CD8-positive, alpha-beta memory T cell (primary cell): ENCODE data around the gene GABRD. TPM values are rescaled to one million over a fixed set of nuclear protein-coding genes. Genes with fewer than 3 reads are reported as not detected.
A peak's percentile ranks its signal among the peaks of the same experiment; 100 is the strongest.

Experiments
- CTCF ChIA-PET: fragments of 350-600 bp; sonication (Branson Sonifier 250); formaldehyde crosslinking; loops from one replicate; lab custom pipeline; 2021; ENCODE audit warnings: antibody characterized with exemption; lab: Charles Lee
- POLR2A ChIA-PET: fragments of 350-600 bp; sonication (Branson Sonifier 250); formaldehyde crosslinking; loops from one replicate; lab custom pipeline; 2021; ENCODE audit warnings: antibody characterized with exemption; lab: Charles Lee
- DNase-seq, 5 donors: peaks; one replicate each; pipeline versions ENCODE4 v3.0.0 to v3.0.0-alpha.2; 2020 to 2022; ENCODE audit warnings: mixed read lengths in 1 of 5
- H3K27ac ChIP-seq: one replicate; pipeline ENCODE4 v1.7.0; 2013; ENCODE audit warnings: low read depth, mild to moderate bottlenecking, low read length, moderate library complexity
- H3K27me3 ChIP-seq: 2 replicates; pipeline ENCODE4 v1.7.0; 2013; ENCODE audit warnings: low read length, mild to moderate bottlenecking; ENCODE audit not compliant: insufficient read depth, poor library complexity, severe bottlenecking
- H3K36me3 ChIP-seq: 2 replicates; pipeline ENCODE4 v1.7.0; 2013; ENCODE audit warnings: mild to moderate bottlenecking, low read length, moderate library complexity; ENCODE audit not compliant: insufficient read depth
- H3K4me1 ChIP-seq: 2 replicates; pipeline ENCODE4 v1.7.0; 2013; ENCODE audit warnings: mild to moderate bottlenecking, low read length, moderate library complexity; ENCODE audit not compliant: insufficient read depth
- H3K4me3 ChIP-seq: 2 replicates; pipeline ENCODE4 v1.7.0; 2013; ENCODE audit warnings: mild to moderate bottlenecking, low read length
- H3K9me3 ChIP-seq: 2 replicates; pipeline ENCODE4 v1.7.0; 2013; ENCODE audit warnings: mild to moderate bottlenecking, low read length
- H3K27ac Mint-ChIP-seq, 8 donors: one replicate each; pipeline ENCODE4 v1.8.0; 2020 to 2021; ENCODE audit warnings: mixed read lengths in 8 of 8, mild to moderate bottlenecking in 6 of 8, inconsistent platforms in 3 of 8, moderate library complexity in 3 of 8
- H3K27me3 Mint-ChIP-seq, 2 donors: one replicate each; pipeline ENCODE4 v1.8.0; 2020 to 2021; ENCODE audit warnings: mixed read lengths in 2 of 2, mild to moderate bottlenecking in 1 of 2, moderate library complexity in 1 of 2
- H3K36me3 Mint-ChIP-seq, 3 donors: one replicate each; pipeline ENCODE4 v1.8.0; 2020 to 2021; ENCODE audit warnings: mixed read lengths in 3 of 3, inconsistent platforms in 1 of 3, mild to moderate bottlenecking in 1 of 3
- H3K4me1 Mint-ChIP-seq, 3 donors: one replicate each; pipeline ENCODE4 v1.8.0; 2020 to 2021; ENCODE audit warnings: mixed read lengths in 3 of 3, inconsistent platforms in 1 of 3, mild to moderate bottlenecking in 1 of 3
- H3K4me3 Mint-ChIP-seq, 7 donors: one replicate each; pipeline ENCODE4 v1.8.0; 2020 to 2021; ENCODE audit warnings: mixed read lengths in 7 of 7, mild to moderate bottlenecking in 6 of 7, moderate library complexity in 4 of 7, inconsistent platforms in 2 of 7
- H3K9me3 Mint-ChIP-seq, 5 donors: one replicate each; pipeline ENCODE4 v1.8.0; 2020 to 2022; ENCODE audit warnings: mixed read lengths in 5 of 5, mild to moderate bottlenecking in 3 of 5, moderate library complexity in 2 of 5, inconsistent platforms in 1 of 5
- polyA plus RNA-seq: library from polyadenylated mRNA; unstranded; fragments of 300-500 nt; fragmentation: Illumina TruSeq; gene quantifications from one replicate; pipeline ENCODE4 v1.2.3, GENCODE V29; 2021
- total RNA-seq, 2 experiments: library from RNA; stranded (reverse); gene quantifications; one replicate each; pipeline ENCODE4 v1.2.3, GENCODE V29; 2021

Gene GABRD
- total and polyA plus RNA-seq, 3 experiments from 2014 or later = not detected

DNA sequence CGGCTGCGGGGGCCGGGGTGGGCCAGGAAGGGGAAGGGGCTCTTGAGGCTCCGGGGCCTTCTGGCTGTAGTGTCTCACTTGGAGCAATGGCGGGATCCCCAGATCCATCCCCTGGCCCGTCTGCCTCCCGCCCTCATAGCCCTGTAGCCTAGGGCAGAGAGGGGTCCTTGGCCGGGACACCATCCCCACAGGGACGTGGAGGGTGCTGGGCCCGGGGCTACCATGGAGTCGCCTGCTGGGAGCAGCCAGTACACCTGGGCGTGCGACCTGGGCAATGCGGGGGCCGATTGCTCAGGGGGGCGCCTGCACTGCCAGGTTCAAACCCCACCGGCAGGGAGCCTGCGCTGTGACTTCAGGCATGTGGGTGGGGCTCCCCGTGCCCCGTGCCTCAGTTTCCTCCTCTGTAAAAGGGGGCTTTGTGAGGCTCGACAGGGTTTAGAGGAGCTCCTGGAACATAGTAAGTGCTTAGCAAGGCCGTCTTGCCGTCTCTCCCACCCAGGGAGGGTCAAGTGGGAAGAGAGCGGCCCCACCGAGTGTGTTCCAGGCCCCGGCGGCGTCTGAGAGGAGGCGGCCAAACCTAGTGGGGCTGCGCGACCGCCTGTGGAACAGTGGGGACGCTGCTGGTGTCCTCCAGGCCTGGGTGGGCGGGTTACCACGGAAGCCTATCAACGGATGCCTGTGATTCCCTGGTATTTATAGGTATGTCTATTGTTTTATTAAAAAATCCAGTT, 51.8 kb downstream of the GABRD start:
- no peak overlapping the region for H3K4me3 ChIP-seq
- no peak overlapping the region for H3K27ac Mint-ChIP-seq
- H3K9me3 Mint-ChIP-seq = peaks cover 0 to 4% (median 0%) of the 10 kb centered on the region in 5 donors
- no peaks in the 10 kb centered on the region for H3K27me3 ChIP-seq
- CTCF ChIA-PET = no interaction called here
- no peaks in the 10 kb centered on the region for H3K27me3 Mint-ChIP-seq
- DNase-seq = no peak
- no peak overlapping the region for H3K4me3 Mint-ChIP-seq
- H3K36me3 Mint-ChIP-seq = peaks cover 11 to 43% (median 14%) of the 10 kb centered on the region in 3 donors
- no peaks in the 10 kb centered on the region for H3K9me3 ChIP-seq
- no peaks in the 10 kb centered on the region for H3K4me1 ChIP-seq
- POLR2A ChIA-PET = no interaction called here
- no peaks in the 10 kb centered on the region for H3K36me3 ChIP-seq
- H3K4me1 Mint-ChIP-seq = peaks cover 4 to 22% (median 15%) of the 10 kb centered on the region in 3 donors
- no peak overlapping the region for H3K27ac ChIP-seq

GRCh38 chr1:2072109-2072806, 53.1 kb downstream of the GABRD start:
- Mint-ChIP-seq H3K36me3 (peaks cover 7 to 39% (median 10%) of the 10 kb centered on the region in 3 donors), H3K27me3 (no peaks in the 10 kb centered on the region), H3K27ac (peak overlapping the region in 2 of 8 donors; percentile 53 to 77), H3K4me3 (no peak overlapping the region), H3K4me1 (peaks cover 2 to 13% (median 9%) of the 10 kb centered on the region in 3 donors), H3K9me3 (peaks cover 2 to 6% (median 5%) of the 10 kb centered on the region in 5 donors)
- no peaks in the 10 kb centered on the region for H3K9me3 ChIP-seq
- H3K27ac ChIP-seq = no peak overlapping the region
- POLR2A ChIA-PET = no interaction called here
- no peak for DNase-seq
- no peaks in the 10 kb centered on the region for H3K4me1 ChIP-seq
- no peaks in the 10 kb centered on the region for H3K36me3 ChIP-seq
- no peaks in the 10 kb centered on the region for H3K27me3 ChIP-seq
- CTCF ChIA-PET = no interaction called here
- H3K4me3 ChIP-seq = no peak overlapping the region

DNA sequence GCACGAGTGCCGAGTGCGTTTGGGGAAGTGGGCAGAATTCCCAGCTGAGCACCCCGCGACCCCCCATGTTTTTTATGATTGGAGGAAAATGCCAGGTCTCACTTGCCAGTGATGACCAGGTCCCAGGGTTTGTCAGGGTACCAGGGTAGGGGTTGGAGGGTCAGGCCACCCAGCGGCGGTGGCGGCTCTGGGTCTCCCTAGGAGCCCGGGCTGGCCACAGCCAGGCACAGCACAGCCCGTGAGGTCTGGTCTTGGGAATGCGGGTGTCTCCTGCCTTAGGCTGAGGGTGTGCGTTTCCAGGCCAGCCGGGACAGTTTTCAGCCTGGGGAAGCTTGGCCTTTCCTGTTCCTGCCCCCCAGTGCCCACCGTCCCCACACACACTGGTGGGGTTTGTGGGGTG, 53.7 kb downstream of the GABRD start:
- Mint-ChIP-seq H3K9me3 (peaks cover 7 to 12% (median 11%) of the 10 kb centered on the region in 5 donors), H3K4me3 (no peak overlapping the region), H3K27me3 (no peaks in the 10 kb centered on the region), H3K27ac (no peak overlapping the region), H3K36me3 (peaks cover 10 to 40% (median 17%) of the 10 kb centered on the region in 3 donors), H3K4me1 (peaks cover 2 to 10% (median 9%) of the 10 kb centered on the region in 3 donors)
- Histone ChIP-seq H3K27me3 (no peaks in the 10 kb centered on the region), H3K9me3 (peaks cover 3% of the 10 kb centered on the region), H3K4me3 (no peak overlapping the region), H3K36me3 (no peaks in the 10 kb centered on the region), H3K4me1 (no peaks in the 10 kb centered on the region), H3K27ac (no peak overlapping the region)
- no peak for DNase-seq
- ChIA-PET POLR2A (no interaction called here), CTCF (no interaction called here)

DNA sequence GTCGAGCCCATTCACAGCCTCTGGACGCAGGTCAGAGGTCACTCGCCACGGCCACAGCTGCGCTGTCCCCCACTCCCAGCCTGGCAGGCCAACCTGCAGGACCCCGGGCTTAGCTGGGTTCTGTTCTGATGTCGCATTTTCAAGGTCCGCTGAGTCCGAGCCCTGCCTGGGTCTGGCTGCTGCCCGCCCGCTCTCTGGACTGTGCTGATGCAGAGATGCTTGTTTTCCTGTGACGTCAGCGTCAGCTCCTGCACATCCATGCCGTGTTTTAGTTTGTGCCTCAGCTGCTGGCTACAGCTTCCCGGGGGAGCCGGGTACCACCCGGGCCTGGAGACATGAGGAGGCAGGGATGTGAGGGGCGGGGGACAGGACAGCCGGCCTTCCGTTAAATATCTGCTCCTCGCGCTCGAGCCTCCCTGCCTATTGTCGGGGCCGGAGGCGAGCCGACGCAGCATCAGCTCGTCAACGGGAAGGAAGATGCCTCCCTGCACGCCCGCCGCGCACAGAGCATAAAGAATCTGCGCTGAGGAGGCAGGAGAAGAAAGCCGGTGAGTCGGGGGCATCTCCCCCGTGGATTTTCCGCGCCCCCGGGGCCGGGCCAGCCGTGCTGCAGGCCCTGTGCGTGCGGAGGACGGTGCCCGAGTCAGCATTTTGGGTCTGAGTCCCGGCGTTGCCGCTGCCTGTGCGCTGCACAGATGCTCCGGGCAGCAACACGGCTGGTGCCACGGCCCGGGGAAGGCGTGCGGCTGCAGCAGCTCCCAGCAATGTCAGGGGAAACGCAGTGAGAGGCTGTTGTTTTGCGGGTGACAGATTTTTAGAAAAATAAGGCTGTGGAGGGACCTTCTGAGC, 54.5 kb downstream of the GABRD start:
- peaks cover 2 to 10% (median 9%) of the 10 kb centered on the region in 3 donors for H3K4me1 Mint-ChIP-seq
- H3K27me3 Mint-ChIP-seq = no peaks in the 10 kb centered on the region
- peaks cover 14 to 19% (median 18%) of the 10 kb centered on the region in 5 donors for H3K9me3 Mint-ChIP-seq
- Histone ChIP-seq H3K4me3 (no peak overlapping the region), H3K36me3 (no peaks in the 10 kb centered on the region), H3K9me3 (peaks cover 10% of the 10 kb centered on the region), H3K27me3 (no peaks in the 10 kb centered on the region), H3K4me1 (no peaks in the 10 kb centered on the region), H3K27ac (no peak overlapping the region)
- DNase-seq = no peak
- ChIA-PET POLR2A (no interaction called here), CTCF (no interaction called here)
- no peak overlapping the region for H3K4me3 Mint-ChIP-seq
- no peak overlapping the region for H3K27ac Mint-ChIP-seq
- peaks cover 17 to 42% (median 24%) of the 10 kb centered on the region in 3 donors for H3K36me3 Mint-ChIP-seq

DNA sequence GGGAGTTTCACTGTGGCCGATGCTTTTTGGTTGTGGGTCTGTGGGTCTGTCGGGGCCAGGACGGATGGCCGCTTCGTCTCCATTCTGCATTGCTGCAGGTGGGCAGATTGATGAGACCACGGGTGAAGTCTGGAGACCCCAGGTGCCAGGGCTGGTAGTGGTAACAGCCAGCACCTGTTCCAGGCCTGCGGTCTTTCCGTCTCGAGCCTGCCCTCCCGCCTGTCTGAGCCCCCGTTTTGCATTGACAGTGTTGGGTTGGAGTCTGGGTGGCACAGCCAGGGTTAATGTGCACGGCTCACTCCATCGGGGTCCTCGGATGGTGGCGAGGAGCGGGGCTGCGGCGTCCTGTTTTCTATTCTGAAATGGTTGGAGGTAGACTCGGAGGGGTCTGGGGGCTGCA, 55.3 kb downstream of the GABRD start:
- no peak overlapping the region for H3K27ac ChIP-seq
- no peak overlapping the region for H3K4me3 ChIP-seq
- H3K9me3 ChIP-seq = peaks cover 11% of the 10 kb centered on the region
- peak overlapping the region in 1 of 8 donors; percentile 42 for H3K27ac Mint-ChIP-seq
- no peaks in the 10 kb centered on the region for H3K27me3 ChIP-seq
- POLR2A ChIA-PET = no interaction called here
- no peak for DNase-seq
- peaks cover 18 to 24% (median 20%) of the 10 kb centered on the region in 5 donors for H3K9me3 Mint-ChIP-seq
- no peaks in the 10 kb centered on the region for H3K36me3 ChIP-seq
- H3K4me1 ChIP-seq = no peaks in the 10 kb centered on the region
- H3K36me3 Mint-ChIP-seq = peaks cover 17 to 39% (median 26%) of the 10 kb centered on the region in 3 donors
- peaks cover 2 to 10% (median 9%) of the 10 kb centered on the region in 3 donors for H3K4me1 Mint-ChIP-seq
- H3K4me3 Mint-ChIP-seq = no peak overlapping the region
- CTCF ChIA-PET = interaction anchor here (0.9 kb wide), 1 partner anchor 30 kb away, joined by 3 read pairs; no protein-coding TSS in a partner anchor
- H3K27me3 Mint-ChIP-seq = no peaks in the 10 kb centered on the region

GRCh38 chr1:2074944-2075740, 56.0 kb downstream of the GABRD start:
- Mint-ChIP-seq H3K36me3 (peaks cover 19 to 39% (median 29%) of the 10 kb centered on the region in 3 donors), H3K27me3 (no peaks in the 10 kb centered on the region), H3K4me3 (no peak overlapping the region), H3K4me1 (peaks cover 3 to 12% (median 9%) of the 10 kb centered on the region in 3 donors), H3K27ac (peak overlapping the region in 2 of 8 donors; percentile 29), H3K9me3 (peaks cover 18 to 25% (median 20%) of the 10 kb centered on the region in 5 donors)
- Histone ChIP-seq H3K27me3 (no peaks in the 10 kb centered on the region), H3K9me3 (peaks cover 11% of the 10 kb centered on the region), H3K36me3 (no peaks in the 10 kb centered on the region), H3K27ac (no peak overlapping the region), H3K4me1 (no peaks in the 10 kb centered on the region), H3K4me3 (no peak overlapping the region)
- ChIA-PET POLR2A (no interaction called here), CTCF (interaction anchor here (0.9 kb wide), 1 partner anchor 30 kb away, joined by 3 read pairs; no protein-coding TSS in a partner anchor)
- DNase-seq = no peak

DNA sequence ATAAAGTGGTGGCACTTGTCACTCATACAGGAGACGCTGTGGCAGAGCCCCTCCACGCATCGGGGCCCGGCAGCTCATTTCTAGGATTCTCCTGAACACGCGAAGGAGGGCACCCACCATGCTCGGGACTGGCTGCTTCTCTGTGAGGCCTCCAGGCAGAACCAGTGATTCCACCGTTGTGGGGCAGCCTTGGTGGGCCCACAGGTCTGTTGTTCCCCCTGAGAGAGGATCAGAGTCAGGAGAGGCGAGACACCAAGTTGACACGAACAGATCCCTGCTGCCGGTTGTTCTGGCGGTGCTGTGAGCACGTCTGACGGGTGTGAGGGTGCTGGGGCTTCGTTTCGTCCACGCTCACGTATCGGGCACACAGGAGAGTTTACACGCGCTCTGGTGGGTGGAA, 57.7 kb downstream of the GABRD start:
- peaks cover 18 to 27% (median 20%) of the 10 kb centered on the region in 5 donors for H3K9me3 Mint-ChIP-seq
- CTCF ChIA-PET = no interaction called here

More for the DNA sequence above, 57.7 kb downstream of the GABRD start:
- POLR2A ChIA-PET = no interaction called here
- H3K27ac Mint-ChIP-seq = no peak overlapping the region
- H3K36me3 Mint-ChIP-seq = peaks cover 19 to 42% (median 30%) of the 10 kb centered on the region in 3 donors
- Histone ChIP-seq H3K27me3 (no peaks in the 10 kb centered on the region), H3K4me3 (no peak overlapping the region), H3K9me3 (peaks cover 11% of the 10 kb centered on the region), H3K27ac (no peak overlapping the region), H3K36me3 (no peaks in the 10 kb centered on the region), H3K4me1 (no peaks in the 10 kb centered on the region)
- DNase-seq = no peak
- no peaks in the 10 kb centered on the region for H3K27me3 Mint-ChIP-seq
- no peak overlapping the region for H3K4me3 Mint-ChIP-seq
- H3K4me1 Mint-ChIP-seq = peaks cover 5 to 16% (median 9%) of the 10 kb centered on the region in 3 donors
